SK-N-SH (cell line): ENCODE data around the gene LYPD5. TPM values are rescaled to one million over a fixed set of nuclear protein-coding genes. Genes with fewer than 3 reads are reported as not detected.

Experiments
- CTCF ChIA-PET: fragments of 300-600, 350-600 bp; formaldehyde crosslinking; extraction: SDS; loops from one replicate; lab custom pipeline; 2021; lab: Yijun Ruan, JAX
- POLR2A ChIA-PET: fragments of 350-600 bp; sonication (Branson Sonifier 250); formaldehyde crosslinking; extraction: SDS; loops from one replicate; lab custom pipeline; 2020; ENCODE audit warnings: antibody characterized with exemption, inconsistent platforms; lab: Yijun Ruan, JAX
- DNase-seq: peaks from one replicate; pipeline ENCODE4 v3.0.0; 2012
- H2AFZ ChIP-seq: fragments of 200-600 bp; sonication (generic); 2 replicates; pipeline ENCODE4 v1.8.1; 2016; ENCODE audit warnings: antibody characterized with exemption, mild to moderate bottlenecking, low read depth
- H3F3A ChIP-seq: fragments of 200-600 bp; sonication (generic); replicated peaks from 2 replicates; pipeline ENCODE3; 2016; ENCODE audit warnings: antibody characterized with exemption, mild to moderate bottlenecking; ENCODE audit not compliant: insufficient read depth
- H3K27ac ChIP-seq, 2 experiments: fragments of 200-500 bp in 1 of 2; fragments of 200-600 bp in 1 of 2; sonication (Bioruptor generic) in 1 of 2; sonication (generic), shearing (Covaris generic) in 1 of 2; 2 replicates each; pipeline versions ENCODE4 v1.5.1 to v1.6.1; 2014 to 2016; ENCODE audit warnings: low read depth in 2 of 2, inconsistent platforms in 1 of 2, low read length in 1 of 2, mild to moderate bottlenecking in 1 of 2, mixed read lengths in 1 of 2
- H3K27me3 ChIP-seq: fragments of 200-600 bp; sonication (generic), shearing (Covaris generic); 2 replicates; pipeline ENCODE4 v1.6.1; 2016; ENCODE audit warnings: mixed run types; ENCODE audit not compliant: insufficient read depth
- H3K36me3 ChIP-seq, 2 experiments: fragments of 200-500 bp in 1 of 2; fragments of 200-600 bp in 1 of 2; sonication (Bioruptor generic) in 1 of 2; sonication (generic) in 1 of 2; replicated peaks in 1 of 2; 2 replicates each; pipeline versions ENCODE3 to v1.5.1; 2014 to 2016; ENCODE audit warnings: low read length in 1 of 2, mild to moderate bottlenecking in 1 of 2; ENCODE audit not compliant: insufficient read depth in 2 of 2, control insufficient read depth in 1 of 2
- H3K4me1 ChIP-seq, 2 experiments: fragments of 200-500 bp in 1 of 2; fragments of 200-600 bp in 1 of 2; sonication (Bioruptor generic) in 1 of 2; sonication (generic), shearing (Covaris generic) in 1 of 2; 2 replicates each; pipeline versions ENCODE4 v1.5.1 to v1.6.1; 2014 to 2016; ENCODE audit warnings: low read depth in 1 of 2, low read length in 1 of 2, mixed run types in 1 of 2; ENCODE audit not compliant: insufficient read depth in 2 of 2, control insufficient read depth in 1 of 2
- H3K4me2 ChIP-seq: fragments of 200-600 bp; sonication (generic), shearing (Covaris generic); 2 replicates; pipeline ENCODE4 v1.6.1; 2017; ENCODE audit warnings: mixed run types
- H3K4me3 ChIP-seq, 2 experiments: fragments of 200-500 bp in 1 of 2; fragments of 200-600 bp in 1 of 2; sonication (Bioruptor generic) in 1 of 2; sonication (generic), shearing (Covaris generic) in 1 of 2; 2 replicates each; pipeline versions ENCODE4 v1.5.1 to v1.8.1; 2014 to 2016; ENCODE audit warnings: low read depth in 2 of 2, inconsistent platforms in 1 of 2, low read length in 1 of 2, mild to moderate bottlenecking in 1 of 2, mixed read lengths in 1 of 2, moderate library complexity in 1 of 2
- H3K79me2 ChIP-seq: fragments of 200-600 bp; sonication (generic); 2 replicates; pipeline ENCODE4 v1.8.1; 2017; ENCODE audit warnings: mild to moderate bottlenecking; ENCODE audit not compliant: insufficient read depth
- H3K9ac ChIP-seq: fragments of 200-600 bp; sonication (generic); 2 replicates; pipeline ENCODE4 v1.6.1; 2017; ENCODE audit warnings: mixed run types
- H3K9me2 ChIP-seq: fragments of 200-600 bp; sonication (generic); 2 replicates; pipeline ENCODE4 v1.6.1; 2017; ENCODE audit warnings: mixed run types
- H3K9me3 ChIP-seq: fragments of 200-600 bp; sonication (generic); 2 replicates; pipeline ENCODE4 v1.6.1; 2017; ENCODE audit warnings: mixed run types, mild to moderate bottlenecking, moderate library complexity
- H4K20me1 ChIP-seq: fragments of 200-600 bp; sonication (generic); 2 replicates; pipeline ENCODE4 v1.6.1; 2017; ENCODE audit warnings: mild to moderate bottlenecking, mixed run types; ENCODE audit not compliant: insufficient read depth
- EZH2phosphoT487 ChIP-seq: fragments of 200-600 bp; sonication (generic); IDR thresholded peaks from 2 replicates; pipeline ENCODE4 v1.6.1; 2017; ENCODE audit warnings: low read depth, mixed run types, mild to moderate bottlenecking, antibody characterized with exemption, moderate library complexity, borderline replicate concordance
- FOSL2 ChIP-seq: IDR thresholded peaks from 2 replicates; pipeline ENCODE4 v1.4.0; 2012; ENCODE audit warnings: low read depth, mild to moderate bottlenecking, moderate library complexity, borderline replicate concordance
- FOXJ3 ChIP-seq: sonication (generic); formaldehyde crosslinking; IDR thresholded peaks from 2 replicates; pipeline ENCODE4 v1.5.1; 2020; ENCODE audit warnings: mild to moderate bottlenecking, missing genetic modification reagents
- IRF3 ChIP-seq: fragments of 150-350 bp; IDR thresholded peaks from 2 replicates; pipeline ENCODE4 v1.6.1; 2016; ENCODE audit warnings: mild to moderate bottlenecking, low read depth, low read length
- MAX ChIP-seq: IDR thresholded peaks from 2 replicates; pipeline ENCODE4 v1.4.0; 2012; ENCODE audit warnings: low read depth
- NFIC ChIP-seq: IDR thresholded peaks from 2 replicates; pipeline ENCODE4 v1.4.0; 2012; ENCODE audit warnings: borderline replicate concordance
- RFX5 ChIP-seq: IDR thresholded peaks from 2 replicates; pipeline ENCODE4 v1.6.1; 2012; ENCODE audit warnings: mild to moderate bottlenecking, improper control_type of control experiment, low read length
- SIN3A ChIP-seq: IDR thresholded peaks from 2 replicates; pipeline ENCODE4 v1.6.1; 2012; ENCODE audit warnings: low read depth, mild to moderate bottlenecking, low read length, moderate library complexity, borderline replicate concordance
- SMC3 ChIP-seq: IDR thresholded peaks from 2 replicates; pipeline ENCODE4 v1.6.1; 2012; ENCODE audit warnings: low read depth, low read length, improper control_type of control experiment
- TAF1 ChIP-seq: IDR thresholded peaks from 2 replicates; pipeline ENCODE4 v1.6.1; 2012; ENCODE audit warnings: low read depth, mild to moderate bottlenecking, low read length, moderate library complexity, borderline replicate concordance
- WGBS: methylation state at CpG from one replicate; pipeline ENCODE4 v1.1.6; 2017; ENCODE audit warnings: low lambda C conversion rate; 5-methylcytosine and 5-hydroxymethylcytosine counted together
- polyA plus RNA-seq, 3 experiments: library from polyadenylated mRNA; depleted of rRNA; stranded (reverse); fragments of >200 nt; gene quantifications; 2 replicates each; pipeline ENCODE4 v1.2.3, GENCODE V29; 2012
- TF ChIP-seq, protein P1 (sequence below): IDR thresholded peaks from 2 replicates; pipeline ENCODE4 v1.4.0; 2012; ENCODE audit warnings: low read depth, borderline replicate concordance
- TF ChIP-seq, protein P2 (sequence below): fragments of 200-600 bp; sonication (generic); IDR thresholded peaks from 2 replicates; pipeline ENCODE4 v1.6.1; 2017; ENCODE audit warnings: antibody characterized with exemption, mild to moderate bottlenecking, moderate library complexity

Gene LYPD5
- polyA plus RNA-seq, 1 of the 3 experiments (the other 2 are of a cell fraction), result 0.13 TPM

DNA sequence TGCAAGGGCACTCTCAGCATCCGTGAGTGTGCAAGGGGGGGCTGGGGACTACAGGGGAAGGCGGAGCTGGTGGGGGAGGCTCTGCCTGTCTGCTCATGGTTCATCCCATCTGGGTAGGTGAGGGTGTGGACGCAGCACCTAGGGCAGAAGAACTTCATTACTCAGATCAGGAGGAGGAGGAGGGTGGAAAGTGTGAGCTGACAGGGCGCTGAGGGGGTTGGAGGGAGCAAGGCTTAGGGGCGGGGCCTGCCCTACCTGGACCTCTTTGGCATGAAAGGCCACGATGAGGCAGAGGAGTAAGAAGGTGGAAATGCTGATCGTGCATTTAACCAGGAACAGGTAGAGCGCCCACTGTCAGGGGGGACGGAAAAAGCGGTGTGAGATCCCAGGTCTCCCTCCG is 26.0 kb downstream of the LYPD5 start:
- TF ChIP-seq SMC3 (no peak), RFX5 (no peak), FOSL2 (no peak), EZH2phosphoT487 (no peak), NFIC (no peak), MAX (no peak), SIN3A (no peak), FOXJ3 (no peak), IRF3 (no peak), TAF1 (no peak)
- TF ChIP-seq, protein P1, sequence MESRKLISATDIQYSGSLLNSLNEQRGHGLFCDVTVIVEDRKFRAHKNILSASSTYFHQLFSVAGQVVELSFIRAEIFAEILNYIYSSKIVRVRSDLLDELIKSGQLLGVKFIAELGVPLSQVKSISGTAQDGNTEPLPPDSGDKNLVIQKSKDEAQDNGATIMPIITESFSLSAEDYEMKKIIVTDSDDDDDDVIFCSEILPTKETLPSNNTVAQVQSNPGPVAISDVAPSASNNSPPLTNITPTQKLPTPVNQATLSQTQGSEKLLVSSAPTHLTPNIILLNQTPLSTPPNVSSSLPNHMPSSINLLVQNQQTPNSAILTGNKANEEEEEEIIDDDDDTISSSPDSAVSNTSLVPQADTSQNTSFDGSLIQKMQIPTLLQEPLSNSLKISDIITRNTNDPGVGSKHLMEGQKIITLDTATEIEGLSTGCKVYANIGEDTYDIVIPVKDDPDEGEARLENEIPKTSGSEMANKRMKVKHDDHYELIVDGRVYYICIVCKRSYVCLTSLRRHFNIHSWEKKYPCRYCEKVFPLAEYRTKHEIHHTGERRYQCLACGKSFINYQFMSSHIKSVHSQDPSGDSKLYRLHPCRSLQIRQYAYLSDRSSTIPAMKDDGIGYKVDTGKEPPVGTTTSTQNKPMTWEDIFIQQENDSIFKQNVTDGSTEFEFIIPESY, result no peak
- TF ChIP-seq, protein P2, sequence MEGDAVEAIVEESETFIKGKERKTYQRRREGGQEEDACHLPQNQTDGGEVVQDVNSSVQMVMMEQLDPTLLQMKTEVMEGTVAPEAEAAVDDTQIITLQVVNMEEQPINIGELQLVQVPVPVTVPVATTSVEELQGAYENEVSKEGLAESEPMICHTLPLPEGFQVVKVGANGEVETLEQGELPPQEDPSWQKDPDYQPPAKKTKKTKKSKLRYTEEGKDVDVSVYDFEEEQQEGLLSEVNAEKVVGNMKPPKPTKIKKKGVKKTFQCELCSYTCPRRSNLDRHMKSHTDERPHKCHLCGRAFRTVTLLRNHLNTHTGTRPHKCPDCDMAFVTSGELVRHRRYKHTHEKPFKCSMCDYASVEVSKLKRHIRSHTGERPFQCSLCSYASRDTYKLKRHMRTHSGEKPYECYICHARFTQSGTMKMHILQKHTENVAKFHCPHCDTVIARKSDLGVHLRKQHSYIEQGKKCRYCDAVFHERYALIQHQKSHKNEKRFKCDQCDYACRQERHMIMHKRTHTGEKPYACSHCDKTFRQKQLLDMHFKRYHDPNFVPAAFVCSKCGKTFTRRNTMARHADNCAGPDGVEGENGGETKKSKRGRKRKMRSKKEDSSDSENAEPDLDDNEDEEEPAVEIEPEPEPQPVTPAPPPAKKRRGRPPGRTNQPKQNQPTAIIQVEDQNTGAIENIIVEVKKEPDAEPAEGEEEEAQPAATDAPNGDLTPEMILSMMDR, result no peak
- TF ChIP-seq, all 33 proteins: peak for 0
- Histone ChIP-seq H3F3A (peaks cover 6% of the 10 kb centered on the region), H3K4me3 (no peak overlapping the region), H3K9me2 (no peaks in the 10 kb centered on the region), H3K27ac (no peak overlapping the region), H4K20me1 (no peaks in the 10 kb centered on the region), H3K27me3 (no peaks in the 10 kb centered on the region), H3K4me1 (peaks cover 18 to 19% of the 10 kb centered on the region in 2 experiments; a peak in 3 of 4 replicates), H3K9ac (no peak overlapping the region), H3K36me3 (no peaks in the 10 kb centered on the region), H3K4me2 (no peak overlapping the region), H3K79me2 (no peaks in the 10 kb centered on the region), H3K9me3 (no peaks in the 10 kb centered on the region), H2AFZ (no peak overlapping the region)
- CTCF ChIA-PET, result interaction anchor here (1.1 to 7.6 kb wide), 6 partner anchors 9 to 31 kb away, joined by 3 to 62 read pairs (median 10); no protein-coding TSS in a partner anchor
- 88% methylated on average over 11 of the region's 11 CpGs for WGBS
- DNase-seq, result no peak
- POLR2A ChIA-PET, result no interaction called here
